Hematopoietic multipotent progenitor cell (in vitro differentiated cells): ENCODE measurements around the gene EIF6. TPM values are rescaled to one million over a fixed set of nuclear protein-coding genes. Genes with fewer than 3 reads are reported as not detected.
"Not testable (repeated sequence)": the region's sequence is repeated elsewhere in the genome, so short reads cannot be mapped to it uniquely, and the experiment has no call there.

ENCODE experiments used
- DNase-seq, 3 donors: peaks; one replicate each; pipeline ENCODE4 v3.0.0-alpha.2; 2011 to 2015; ENCODE audit warnings: low read depth in 2 of 3, low spot score in 2 of 3
- total RNA-seq: library from RNA; depleted of rRNA; stranded (reverse); fragments of >200 nt; gene quantifications from one replicate; pipeline ENCODE4 v1.2.3, GENCODE V29; 2012

Gene EIF6
- total RNA-seq, result 233 TPM

DNA sequence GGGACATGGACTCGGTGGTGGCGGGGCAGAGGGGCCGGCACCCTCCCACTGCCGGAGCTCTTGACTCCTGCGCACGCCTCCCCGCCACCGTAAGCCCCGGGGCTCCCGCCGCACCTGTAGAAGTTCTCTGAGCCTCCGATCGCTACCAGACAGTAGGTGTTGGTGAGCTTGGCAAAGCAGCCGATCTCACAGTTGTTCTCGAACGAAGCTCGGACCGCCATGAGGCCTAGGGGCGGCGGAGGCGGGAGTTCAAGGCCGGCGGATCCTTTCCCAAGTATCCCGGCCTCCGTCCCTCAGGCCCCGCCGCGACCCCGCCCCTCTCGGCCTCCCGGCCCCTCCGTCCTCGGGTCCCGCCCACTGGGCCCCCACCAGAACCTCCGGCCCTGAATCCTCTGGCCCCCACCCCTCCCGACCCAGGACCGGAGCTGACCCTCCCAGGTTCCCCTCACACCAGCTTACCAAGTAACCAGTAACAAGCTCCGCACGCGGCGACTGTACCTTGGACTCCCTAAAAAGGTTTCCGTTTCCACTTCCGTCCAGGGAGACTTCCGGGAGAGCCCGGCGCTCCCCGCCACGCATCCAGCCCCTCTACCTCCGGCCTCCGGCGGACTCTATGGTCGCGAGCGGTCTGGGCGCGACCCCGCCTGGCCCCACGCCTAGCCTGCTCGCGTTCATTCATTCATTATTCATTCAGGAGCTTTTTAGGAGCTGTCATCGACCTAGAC lies at the start of gene EIF6:
Gene EIF6 (minus strand): TSS at position 506 of the 725 bp plus-strand sequence. CDS start 285 bp downstream, at position 221.
- peak in 2 of 3 donors; percentile 78 to 79 for DNase-seq

DNA sequence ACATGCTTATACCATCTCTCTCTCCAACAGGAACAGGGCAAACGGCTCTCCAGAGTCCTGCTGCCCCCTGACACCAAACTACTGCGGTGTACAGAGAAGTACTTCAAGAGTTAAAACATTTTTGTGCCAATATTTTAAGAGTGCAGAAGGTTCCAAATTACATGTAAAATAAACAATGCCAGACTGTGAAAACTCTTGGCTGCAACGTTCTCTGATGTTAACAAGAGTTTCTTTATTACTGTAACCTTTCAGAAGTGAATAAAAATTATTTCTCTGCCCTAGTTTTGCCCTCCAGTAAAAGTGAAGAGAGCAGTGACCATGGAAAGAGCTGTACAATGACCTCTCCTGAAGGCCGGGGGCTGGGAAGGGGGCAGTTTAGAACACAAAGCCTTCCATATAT lies 49.0 kb upstream of the EIF6 start:
- no peak for DNase-seq

DNA sequence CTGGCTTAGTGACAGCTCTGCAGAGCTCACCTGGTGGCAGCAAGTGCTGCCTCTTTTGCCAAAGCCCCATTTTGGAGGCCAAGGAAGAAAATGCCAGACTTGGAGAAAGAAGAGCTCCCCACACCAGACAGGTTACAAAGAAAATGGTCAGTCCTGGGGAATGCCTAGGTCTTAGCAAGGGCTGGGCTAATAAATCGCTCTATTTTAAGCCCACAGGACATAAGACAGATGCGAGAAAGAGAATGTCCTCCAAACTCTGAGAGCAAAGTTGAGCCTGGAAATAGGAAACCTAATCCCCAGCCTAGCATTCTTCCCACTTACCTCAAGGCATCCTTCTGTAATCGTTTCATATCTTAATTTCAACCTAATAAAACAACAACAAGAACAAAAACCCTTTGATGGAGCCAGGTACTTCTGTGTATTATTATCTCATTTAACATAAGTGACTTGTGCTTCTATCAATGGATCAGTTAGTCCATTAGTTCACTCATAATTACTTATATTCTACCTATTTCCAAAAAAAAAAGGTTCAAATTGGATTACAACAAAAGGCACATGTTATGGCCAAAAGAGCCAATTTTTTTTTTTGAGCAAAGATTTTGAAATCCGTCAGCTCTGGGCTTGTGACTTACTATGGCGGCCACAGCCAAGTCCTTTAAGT lies 48.1 kb upstream of the EIF6 start:
- no peak for DNase-seq

- peak in 2 of 3 donors; percentile 40 to 62 for DNase-seq
Measured at GRCh38 chr20:35329435-35330139, 45.0 kb upstream of the EIF6 start.

DNA sequence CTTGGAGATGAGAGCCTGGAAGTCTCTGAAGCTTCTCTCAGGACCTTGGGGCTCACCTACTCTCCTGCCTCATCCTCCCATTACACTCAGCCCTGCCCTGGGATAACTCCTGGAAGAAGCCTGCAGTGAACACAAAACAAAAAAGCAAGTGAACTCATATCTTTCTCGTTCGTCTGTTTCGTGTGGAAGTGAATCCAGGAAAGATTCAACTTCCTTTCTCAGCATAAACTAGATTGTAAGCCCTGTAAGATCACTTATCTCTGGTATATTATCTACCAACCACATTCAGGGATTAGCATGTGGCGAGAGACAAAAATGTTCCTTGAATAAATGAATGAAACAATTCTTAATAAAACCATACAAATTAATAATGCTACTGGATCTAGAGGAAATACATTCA lies 44.1 kb upstream of the EIF6 start:
- DNase-seq, result no peak

DNA sequence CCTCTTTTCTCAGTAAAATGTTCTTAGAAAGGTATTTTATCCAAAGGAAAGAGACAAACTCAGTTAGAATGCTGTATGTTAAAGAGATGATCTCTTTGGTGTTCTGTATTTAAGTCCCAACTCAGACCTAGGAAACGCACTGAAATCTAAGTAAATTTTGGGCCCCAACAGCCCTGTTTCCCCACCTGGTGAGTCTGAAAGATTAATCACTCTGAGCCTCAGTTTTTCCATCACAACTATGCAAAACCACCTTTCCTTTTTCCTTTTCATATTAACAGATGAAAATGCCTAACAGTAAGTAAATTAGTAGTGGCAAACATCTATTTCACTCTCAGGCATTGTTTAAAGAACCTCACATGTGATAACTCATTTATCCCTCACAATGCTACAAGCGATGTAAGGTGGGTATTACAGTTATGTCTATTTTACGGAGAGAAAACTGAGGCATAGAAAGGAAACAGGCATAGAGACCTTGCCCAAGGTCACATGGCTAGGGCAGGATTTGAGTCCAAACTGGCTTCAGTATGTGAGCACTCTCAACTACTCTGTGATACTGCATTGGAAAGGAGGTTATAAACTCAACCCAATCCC lies 43.6 kb upstream of the EIF6 start:
- DNase-seq, result no peak

DNA sequence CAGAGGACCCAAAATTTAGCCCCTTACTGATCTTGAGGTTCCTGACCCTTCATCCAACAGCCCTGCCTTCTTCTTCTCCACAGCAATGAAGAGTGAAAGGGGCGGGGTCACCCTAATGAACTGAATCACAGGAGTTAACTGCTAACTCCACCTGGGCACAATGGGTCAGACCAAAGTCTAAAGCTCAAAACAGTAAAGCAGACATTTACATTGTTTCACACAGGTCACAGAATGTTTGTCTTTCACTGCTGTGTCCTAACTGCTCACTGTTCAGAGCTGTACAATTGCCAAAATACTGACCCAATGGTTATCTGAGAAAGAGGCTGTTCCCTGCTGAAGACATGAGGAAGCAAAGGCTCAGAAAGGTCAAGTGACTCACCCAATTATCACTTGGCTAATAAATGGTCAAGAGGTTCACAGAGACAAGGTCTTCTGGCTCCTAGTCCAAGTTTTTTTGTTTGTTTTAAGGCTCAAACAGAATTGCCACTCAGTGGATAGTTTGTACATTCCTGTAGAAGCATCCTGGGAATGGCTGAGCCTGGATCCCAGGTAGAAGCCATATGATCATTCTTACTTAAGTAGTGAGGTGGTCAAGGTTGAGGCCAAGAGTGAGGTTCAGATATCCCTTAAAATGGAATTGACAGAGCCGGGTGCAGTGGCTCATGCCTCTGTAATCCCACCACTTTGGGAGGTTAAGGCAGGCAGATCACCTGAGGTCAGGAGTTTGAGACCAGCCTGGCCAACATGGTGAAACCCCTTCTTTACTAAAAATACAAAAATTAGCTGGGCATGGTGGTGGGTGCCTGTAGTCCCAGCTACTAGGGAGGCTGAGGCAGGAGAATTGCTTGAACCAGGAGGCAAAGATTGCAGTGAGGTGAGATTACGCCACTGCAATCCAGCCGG lies 42.8 kb upstream of the EIF6 start:
- DNase-seq, result no peak

DNA sequence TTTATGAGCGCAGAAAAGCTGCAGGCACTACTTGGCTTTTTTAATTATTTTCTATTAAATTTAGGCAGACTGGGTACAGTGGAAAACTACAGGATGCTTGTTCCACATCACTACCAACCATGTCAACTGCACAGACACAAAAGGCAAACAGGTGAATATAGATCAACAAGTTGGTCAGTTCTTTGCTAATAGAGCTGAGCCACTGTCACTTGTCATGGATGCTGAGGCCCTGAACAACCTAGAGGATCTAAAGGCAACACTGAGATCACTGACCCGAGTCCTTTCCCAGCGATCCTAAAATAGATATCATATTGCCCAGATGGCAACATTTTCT lies 42.1 kb upstream of the EIF6 start:
- DNase-seq, result no peak

DNA sequence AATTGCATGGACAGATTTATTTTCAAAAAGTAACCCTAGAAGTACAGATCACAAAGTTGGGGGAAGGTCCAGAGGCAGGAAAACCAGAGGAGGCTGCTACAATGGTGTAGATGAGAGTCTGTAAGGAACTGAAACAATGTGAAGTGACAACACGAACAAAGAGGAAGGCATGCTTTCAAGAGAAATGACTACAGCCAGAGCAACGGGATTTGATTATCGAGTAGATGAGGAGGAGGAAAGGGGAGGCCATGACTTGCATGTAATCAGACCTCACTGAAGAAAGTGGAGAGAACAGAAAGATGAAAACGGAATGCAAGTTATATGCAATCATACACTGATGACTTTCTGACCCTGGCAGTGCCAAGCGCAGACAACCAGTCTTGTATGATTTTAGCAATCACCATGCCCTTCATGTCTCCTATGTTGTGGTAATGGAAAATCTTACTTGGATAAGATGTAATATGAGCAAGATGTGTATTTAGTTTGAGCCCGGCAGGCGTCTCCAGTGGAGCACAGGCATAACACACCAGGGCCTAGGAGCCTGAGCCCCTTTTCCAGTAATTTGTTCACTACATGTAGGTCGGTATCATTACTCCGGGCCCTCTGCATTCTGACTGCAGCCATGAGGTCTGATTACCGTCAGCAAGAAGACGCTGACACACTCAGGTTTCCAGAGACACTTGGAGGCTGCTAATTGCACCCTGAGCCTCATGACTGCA lies 41.6 kb upstream of the EIF6 start:
- no peak for DNase-seq

GRCh38 chr20:35325401-35325800 lies 40.8 kb upstream of the EIF6 start:
- DNase-seq, result no peak

DNA sequence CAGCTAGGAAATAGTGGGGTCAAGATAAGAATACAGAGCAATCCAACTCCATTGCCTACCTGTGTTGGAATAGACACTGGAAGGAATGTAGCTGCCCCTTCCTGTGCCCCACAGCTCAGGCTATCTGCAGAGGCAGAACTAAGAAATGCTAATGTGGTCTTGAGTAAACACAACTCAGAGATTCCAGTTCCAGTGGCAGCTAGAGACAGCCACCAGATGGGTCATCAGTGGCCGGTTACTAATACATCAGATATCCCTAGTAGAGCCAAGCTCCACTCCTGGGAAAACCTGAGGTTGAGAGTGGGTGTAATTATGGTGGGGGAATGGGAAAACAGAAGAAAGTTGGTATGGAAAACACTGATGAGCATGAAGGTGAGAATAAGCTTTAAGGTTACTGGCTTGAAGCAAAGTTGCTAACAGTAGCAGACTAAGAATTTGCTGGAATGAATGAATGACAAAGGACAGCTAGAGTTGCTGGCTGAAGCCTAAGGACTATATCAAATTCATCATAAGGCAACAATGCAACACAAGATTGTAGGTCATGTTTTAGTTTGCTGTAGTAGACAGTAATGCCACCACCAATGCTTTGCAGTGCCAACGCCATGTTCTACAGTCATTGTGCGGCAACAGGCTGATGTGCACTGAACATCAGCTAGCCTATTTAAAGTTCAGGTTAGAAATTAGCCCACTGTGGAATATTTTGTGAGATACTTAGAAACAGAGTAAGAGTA lies 36.0 kb upstream of the EIF6 start:
- no peak for DNase-seq

DNA sequence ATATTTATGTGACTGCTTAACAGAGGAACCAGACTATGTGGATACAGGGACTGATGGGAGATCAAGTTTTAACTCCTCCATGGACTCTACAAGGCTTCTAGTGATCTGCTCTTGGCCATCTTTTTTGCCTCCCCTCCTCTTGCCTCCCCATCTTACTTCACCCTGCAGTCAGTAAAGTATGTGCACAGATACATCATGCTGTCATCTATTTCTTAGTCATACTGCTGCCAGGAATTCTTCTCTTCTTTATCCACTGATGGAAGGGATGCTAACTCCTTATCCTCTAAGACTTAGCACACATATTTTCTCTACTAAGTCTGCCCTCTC lies 35.3 kb upstream of the EIF6 start:
- DNase-seq, result no peak

- DNase-seq, result no peak
Measured at GRCh38 chr20:35319192-35319870, 34.8 kb upstream of the EIF6 start.

DNA sequence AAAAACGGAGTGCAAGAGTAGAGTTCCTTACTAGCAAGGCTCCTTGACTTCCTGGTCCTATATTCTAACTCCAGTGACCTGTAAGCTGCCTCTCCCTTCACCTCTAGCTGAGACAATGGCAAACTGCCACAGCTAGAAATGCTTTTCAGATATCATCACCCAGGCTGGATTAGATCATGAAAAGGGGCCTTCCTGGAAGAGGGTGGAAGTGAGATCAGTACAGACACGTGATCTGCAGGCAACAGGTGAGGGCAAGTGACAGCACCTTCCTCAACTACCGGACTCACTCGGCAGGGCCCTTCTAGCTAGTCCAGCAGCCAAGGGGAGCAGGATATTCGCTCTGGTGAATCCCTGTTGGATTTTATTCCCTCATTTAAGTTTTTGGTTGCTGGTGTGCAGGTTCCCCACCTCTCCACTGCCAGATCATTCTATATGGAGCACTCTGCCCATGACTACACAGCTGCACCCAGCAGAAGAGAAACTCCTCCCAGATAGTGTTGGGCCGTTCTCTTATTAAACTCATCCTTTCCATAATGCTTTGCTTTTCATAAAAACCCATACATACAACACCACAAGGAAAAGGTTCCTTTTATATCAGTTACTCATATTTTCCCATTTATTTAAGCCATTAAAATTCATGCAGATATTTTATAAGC lies 34.1 kb upstream of the EIF6 start:
- DNase-seq, result no peak

- no peak for DNase-seq
Measured at GRCh38 chr20:35317416-35318210, 33.0 kb upstream of the EIF6 start.

- no peak for DNase-seq
Measured at GRCh38 chr20:35316086-35316485, 31.5 kb upstream of the EIF6 start.

- not testable (repeated sequence) for DNase-seq
Measured at GRCh38 chr20:35315632-35316020, 31.1 kb upstream of the EIF6 start.
